ENCODE data around the gene AUTS2. TPM values are rescaled to one million over a fixed set of nuclear protein-coding genes. Genes with fewer than 3 reads are reported as not detected.

Gene AUTS2
- total and polyA plus RNA-seq, 4 donors = 4.9 to 24.4 (median 7.0) TPM

- H3K27me3 ChIP-seq (ENCODE audit: control insufficient read depth in 4 of 4, insufficient read depth in 4 of 4, low read length in 3 of 4) = no peaks in the 10 kb centered on the region
- WGBS = 94% methylated on average over 3 of the region's 3 CpGs
- H3K4me1 ChIP-seq (ENCODE audit: control insufficient read depth in 4 of 4, insufficient read depth in 4 of 4, low read length in 3 of 4) = no peaks in the 10 kb centered on the region
- no peaks in the 10 kb centered on the region for H3K36me3 ChIP-seq (ENCODE audit: control insufficient read depth in 4 of 4, insufficient read depth in 3 of 4, low read depth in 1 of 4, low read length in 3 of 4)
- no peak overlapping the region for H3K27ac ChIP-seq (ENCODE audit: low read depth in 1 of 2, low read length in 2 of 2)
- DNase-seq (ENCODE audit: low spot score) = no peak
- H3K9me3 ChIP-seq (ENCODE audit: control insufficient read depth in 4 of 4, low read length in 3 of 4) = no peaks in the 10 kb centered on the region
- H3K4me3 ChIP-seq (ENCODE audit: low read depth in 1 of 3, low read length in 3 of 3) = no peak overlapping the region
- no peak for TF ChIP-seq REST (IDR thresholded peaks at IDR 0.05)
- no peak for TF ChIP-seq ZBTB33 (IDR thresholded peaks at IDR 0.05)
- TF ChIP-seq RAD21 (IDR thresholded peaks at IDR 0.05) = no peak
- TF ChIP-seq NR2F2 (IDR thresholded peaks at IDR 0.05) = no peak
- no peak for TF ChIP-seq SP1 (IDR thresholded peaks at IDR 0.05)
- no peak for TF ChIP-seq JUND (IDR thresholded peaks at IDR 0.05)
- no peak for TF ChIP-seq YY1 (IDR thresholded peaks at IDR 0.05)
- TF ChIP-seq HNF4A (conservative IDR thresholded peaks at IDR 0.05) = no peak
- no peak for TF ChIP-seq RXRA (IDR thresholded peaks at IDR 0.05)
- no peak for TF ChIP-seq CTCF (IDR thresholded peaks at IDR 0.05; ENCODE audit: low read depth, low read length, missing input control)
- TF ChIP-seq GABPA (IDR thresholded peaks at IDR 0.05 in 1 of 2, conservative IDR thresholded peaks at IDR 0.05 in 1 of 2) = no peak
- no peak for TF ChIP-seq ATF3 (IDR thresholded peaks at IDR 0.05)
- no peak for TF ChIP-seq TAF1 (conservative IDR thresholded peaks at IDR 0.05)
- TF ChIP-seq HNF4G (IDR thresholded peaks at IDR 0.05) = no peak
- TF ChIP-seq EGR1 (IDR thresholded peaks at IDR 0.05; ENCODE audit: low read depth in 2 of 2) = no peak
- TF ChIP-seq FOXA1 (IDR thresholded peaks at IDR 0.05) = no peak
- no peak overlapping the region for H3K9ac ChIP-seq (ENCODE audit: low read depth in 1 of 2, low read length in 2 of 2)
Measured at GRCh38 chr7:69640216-69640615, 41.9 kb downstream of the AUTS2 start.

GRCh38 chr7:69640925-69641594 lies 42.8 kb downstream of the AUTS2 start:
- no peak overlapping the region for H3K4me3 ChIP-seq (ENCODE audit: low read depth in 1 of 3, low read length in 3 of 3)
- TF ChIP-seq CTCF (IDR thresholded peaks at IDR 0.05; ENCODE audit: low read depth, low read length, missing input control) (no peak), TAF1 (conservative IDR thresholded peaks at IDR 0.05) (no peak), NR2F2 (IDR thresholded peaks at IDR 0.05) (no peak), HNF4G (IDR thresholded peaks at IDR 0.05) (no peak)
- 94% methylated on average over 5 of the region's 5 CpGs for WGBS
- no peak overlapping the region for H3K27ac ChIP-seq (ENCODE audit: low read depth in 1 of 2, low read length in 2 of 2)
- no peaks in the 10 kb centered on the region for H3K27me3 ChIP-seq (ENCODE audit: control insufficient read depth in 4 of 4, insufficient read depth in 4 of 4, low read length in 3 of 4)
- H3K4me1 ChIP-seq (ENCODE audit: control insufficient read depth in 4 of 4, insufficient read depth in 4 of 4, low read length in 3 of 4) = no peaks in the 10 kb centered on the region
- no peaks in the 10 kb centered on the region for H3K9me3 ChIP-seq (ENCODE audit: control insufficient read depth in 4 of 4, low read length in 3 of 4)
- H3K36me3 ChIP-seq (ENCODE audit: control insufficient read depth in 4 of 4, insufficient read depth in 3 of 4, low read depth in 1 of 4, low read length in 3 of 4) = no peaks in the 10 kb centered on the region
- no peak for DNase-seq (ENCODE audit: low spot score)
- H3K9ac ChIP-seq (ENCODE audit: low read depth in 1 of 2, low read length in 2 of 2) = no peak overlapping the region
